Neural cell (in vitro differentiated cells): ENCODE measurements around the gene CREB1. TPM values are rescaled to one million over a fixed set of nuclear protein-coding genes. Genes with fewer than 3 reads are reported as not detected.

Source experiments
- H2AFZ ChIP-seq: fragments of 200-600, 300-800 bp; sonication (generic), shearing (Covaris generic); 2 replicates; pipeline ENCODE4 v1.6.0; 2014; ENCODE audit warnings: low read depth, mild to moderate bottlenecking, antibody characterized with exemption, low read length, moderate library complexity
- H3F3A ChIP-seq: fragments of 200-600 bp; shearing (Covaris generic); 2 replicates; pipeline ENCODE4 v1.6.1; 2016; ENCODE audit warnings: mild to moderate bottlenecking, moderate library complexity, mixed read lengths, antibody characterized with exemption, low read length; ENCODE audit not compliant: insufficient read depth, poor library complexity, severe bottlenecking
- H3K27ac ChIP-seq: fragments of 200-600, 300-800 bp; sonication (generic), shearing (Covaris generic); 2 replicates; pipeline ENCODE4 v1.5.1; 2014; ENCODE audit warnings: mild to moderate bottlenecking, low read length, moderate library complexity
- H3K27me3 ChIP-seq: fragments of 300-800, 200-600 bp; sonication (generic), shearing (Covaris generic); 2 replicates; pipeline ENCODE4 v1.6.0; 2014; ENCODE audit warnings: mild to moderate bottlenecking, low read depth, low read length, moderate library complexity; ENCODE audit not compliant: insufficient read depth
- H3K36me3 ChIP-seq: fragments of 300-800, 200-600 bp; sonication (generic), shearing (Covaris generic); 2 replicates; pipeline ENCODE4 v1.5.1; 2014; ENCODE audit warnings: mild to moderate bottlenecking, antibody characterized with exemption, low read length, moderate library complexity; ENCODE audit not compliant: insufficient read depth
- H3K4me2 ChIP-seq: fragments of 300-800, 200-600 bp; sonication (generic), shearing (Covaris generic); 2 replicates; pipeline ENCODE4 v1.6.0; 2014; ENCODE audit warnings: mild to moderate bottlenecking, low read length
- H3K4me3 ChIP-seq: fragments of 300-800, 200-600 bp; sonication (generic), shearing (Covaris generic); 2 replicates; pipeline ENCODE4 v1.5.1; 2014; ENCODE audit warnings: mild to moderate bottlenecking, low read length, moderate library complexity
- H3K79me2 ChIP-seq: fragments of 200-600 bp; shearing (Covaris generic); replicated peaks from 2 replicates; pipeline ENCODE4 v1.6.0; 2014; ENCODE audit warnings: mild to moderate bottlenecking, low read length, moderate library complexity; ENCODE audit not compliant: insufficient read depth
- H3K9ac ChIP-seq: fragments of 300-800, 200-600 bp; sonication (generic), shearing (Covaris generic); 2 replicates; pipeline ENCODE4 v1.6.1; 2016; ENCODE audit warnings: mild to moderate bottlenecking, low read length, mixed read lengths
- H3K9me2 ChIP-seq: fragments of 200-600 bp; shearing (Covaris generic); 2 replicates; pipeline ENCODE4 v1.6.1; 2016; ENCODE audit warnings: mild to moderate bottlenecking, low read length, mixed read lengths; ENCODE audit not compliant: insufficient read depth
- H3K9me3 ChIP-seq: fragments of 200-600, 300-800 bp; sonication (generic), shearing (Covaris generic); 2 replicates; pipeline ENCODE4 v1.6.1; 2016; ENCODE audit warnings: mild to moderate bottlenecking, mixed run types, low read length, moderate library complexity, mixed read lengths
- H4K20me1 ChIP-seq: fragments of 200-600 bp; shearing (Covaris generic); 2 replicates; pipeline ENCODE4 v1.6.1; 2016; ENCODE audit warnings: mild to moderate bottlenecking, mixed run types; ENCODE audit not compliant: insufficient read depth
- CTCF ChIP-seq: fragments of 450-650 bp; IDR thresholded peaks from 2 replicates; pipeline ENCODE4 v1.5.1; 2014; ENCODE audit warnings: antibody characterized with exemption, mild to moderate bottlenecking, moderate library complexity; ENCODE audit not compliant: poor library complexity, severe bottlenecking
- EP300 ChIP-seq: fragments of 450-650 bp; conservative IDR thresholded peaks from 2 replicates; pipeline ENCODE4 v1.6.1; 2014; ENCODE audit warnings: antibody characterized with exemption, mild to moderate bottlenecking, moderate library complexity; ENCODE audit not compliant: poor library complexity, severe bottlenecking
- EZH2 ChIP-seq: fragments of 200-600, 300-800 bp; shearing (Covaris generic), sonication (generic); IDR thresholded peaks from 2 replicates; pipeline ENCODE4 v1.6.1; 2014; ENCODE audit warnings: antibody characterized with exemption, low read length, borderline replicate concordance, mild to moderate bottlenecking; ENCODE audit not compliant: insufficient read depth, poor library complexity, severe bottlenecking
- MXI1 ChIP-seq: fragments of 450-650 bp; conservative IDR thresholded peaks from 2 replicates; pipeline ENCODE4 v1.6.1; 2014; ENCODE audit warnings: antibody characterized with exemption, mild to moderate bottlenecking; ENCODE audit not compliant: poor library complexity, severe bottlenecking
- POLR2AphosphoS5 ChIP-seq: IDR thresholded peaks from 2 replicates; pipeline ENCODE4 v1.6.1; 2012
- RAD21 ChIP-seq: fragments of 450-650 bp; conservative IDR thresholded peaks from 2 replicates; pipeline ENCODE4 v1.6.1; 2014; ENCODE audit warnings: antibody characterized with exemption, mild to moderate bottlenecking, moderate library complexity
- SMC3 ChIP-seq: fragments of 450-650 bp; conservative IDR thresholded peaks from 2 replicates; pipeline ENCODE4 v1.6.1; 2014; ENCODE audit warnings: antibody characterized with exemption, mild to moderate bottlenecking, moderate library complexity; ENCODE audit not compliant: poor library complexity
- TAF1 ChIP-seq: IDR thresholded peaks from 2 replicates; pipeline ENCODE4 v1.6.1; 2012; ENCODE audit warnings: low read depth
- polyA plus RNA-seq: library from polyadenylated mRNA; depleted of rRNA; stranded (reverse); fragments of >200 nt; gene quantifications from 2 replicates; pipeline ENCODE4 v1.2.3, GENCODE V29; 2014
- TF ChIP-seq, protein P1 (sequence below): IDR thresholded peaks from 2 replicates; pipeline ENCODE4 v1.6.1; 2012; ENCODE audit warnings: borderline replicate concordance

CREB1 gene
- polyA plus RNA-seq, 1 donor from 2014 or later, result 38.7 TPM

- no peak overlapping the region for H3K9ac ChIP-seq
- H4K20me1 ChIP-seq, result no peaks in the 10 kb centered on the region
- H3K9me2 ChIP-seq, result no peaks in the 10 kb centered on the region
- no peak overlapping the region for H3K4me3 ChIP-seq
- no peaks in the 10 kb centered on the region for H3K27me3 ChIP-seq
- no peaks in the 10 kb centered on the region for H3F3A ChIP-seq
- H3K9me3 ChIP-seq, result peaks cover 3% of the 10 kb centered on the region
- H3K27ac ChIP-seq, result no peak overlapping the region
- no peak for TF ChIP-seq MXI1
- no peak for TF ChIP-seq EZH2
- TF ChIP-seq SMC3, result no peak
- H2AFZ ChIP-seq, result no peak overlapping the region
- H3K36me3 ChIP-seq, result no peaks in the 10 kb centered on the region
- H3K79me2 ChIP-seq, result peaks cover 3% of the 10 kb centered on the region
- H3K4me2 ChIP-seq, result no peak overlapping the region
Observed at GRCh38 chr2:207594264-207594663, 64.5 kb downstream of the CREB1 start.

- no peaks in the 10 kb centered on the region for H4K20me1 ChIP-seq
- no peak overlapping the region for H3K4me2 ChIP-seq
- H3K9me2 ChIP-seq, result no peaks in the 10 kb centered on the region
- no peak overlapping the region for H3K4me3 ChIP-seq
- H3K27me3 ChIP-seq, result no peaks in the 10 kb centered on the region
- no peaks in the 10 kb centered on the region for H3F3A ChIP-seq
- H3K36me3 ChIP-seq, result no peaks in the 10 kb centered on the region
- peaks cover 3% of the 10 kb centered on the region for H3K79me2 ChIP-seq
- peaks cover 3% of the 10 kb centered on the region for H3K9me3 ChIP-seq
- no peak overlapping the region for H2AFZ ChIP-seq
- TF ChIP-seq, protein P1, sequence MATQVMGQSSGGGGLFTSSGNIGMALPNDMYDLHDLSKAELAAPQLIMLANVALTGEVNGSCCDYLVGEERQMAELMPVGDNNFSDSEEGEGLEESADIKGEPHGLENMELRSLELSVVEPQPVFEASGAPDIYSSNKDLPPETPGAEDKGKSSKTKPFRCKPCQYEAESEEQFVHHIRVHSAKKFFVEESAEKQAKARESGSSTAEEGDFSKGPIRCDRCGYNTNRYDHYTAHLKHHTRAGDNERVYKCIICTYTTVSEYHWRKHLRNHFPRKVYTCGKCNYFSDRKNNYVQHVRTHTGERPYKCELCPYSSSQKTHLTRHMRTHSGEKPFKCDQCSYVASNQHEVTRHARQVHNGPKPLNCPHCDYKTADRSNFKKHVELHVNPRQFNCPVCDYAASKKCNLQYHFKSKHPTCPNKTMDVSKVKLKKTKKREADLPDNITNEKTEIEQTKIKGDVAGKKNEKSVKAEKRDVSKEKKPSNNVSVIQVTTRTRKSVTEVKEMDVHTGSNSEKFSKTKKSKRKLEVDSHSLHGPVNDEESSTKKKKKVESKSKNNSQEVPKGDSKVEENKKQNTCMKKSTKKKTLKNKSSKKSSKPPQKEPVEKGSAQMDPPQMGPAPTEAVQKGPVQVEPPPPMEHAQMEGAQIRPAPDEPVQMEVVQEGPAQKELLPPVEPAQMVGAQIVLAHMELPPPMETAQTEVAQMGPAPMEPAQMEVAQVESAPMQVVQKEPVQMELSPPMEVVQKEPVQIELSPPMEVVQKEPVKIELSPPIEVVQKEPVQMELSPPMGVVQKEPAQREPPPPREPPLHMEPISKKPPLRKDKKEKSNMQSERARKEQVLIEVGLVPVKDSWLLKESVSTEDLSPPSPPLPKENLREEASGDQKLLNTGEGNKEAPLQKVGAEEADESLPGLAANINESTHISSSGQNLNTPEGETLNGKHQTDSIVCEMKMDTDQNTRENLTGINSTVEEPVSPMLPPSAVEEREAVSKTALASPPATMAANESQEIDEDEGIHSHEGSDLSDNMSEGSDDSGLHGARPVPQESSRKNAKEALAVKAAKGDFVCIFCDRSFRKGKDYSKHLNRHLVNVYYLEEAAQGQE, result no peak
- TF ChIP-seq SMC3 (no peak), TAF1 (no peak), RAD21 (no peak), EZH2 (no peak), MXI1 (no peak)
- no peak overlapping the region for H3K27ac ChIP-seq
- H3K9ac ChIP-seq, result no peak overlapping the region
Observed at GRCh38 chr2:207594731-207595130, 65.0 kb downstream of the CREB1 start.

DNA sequence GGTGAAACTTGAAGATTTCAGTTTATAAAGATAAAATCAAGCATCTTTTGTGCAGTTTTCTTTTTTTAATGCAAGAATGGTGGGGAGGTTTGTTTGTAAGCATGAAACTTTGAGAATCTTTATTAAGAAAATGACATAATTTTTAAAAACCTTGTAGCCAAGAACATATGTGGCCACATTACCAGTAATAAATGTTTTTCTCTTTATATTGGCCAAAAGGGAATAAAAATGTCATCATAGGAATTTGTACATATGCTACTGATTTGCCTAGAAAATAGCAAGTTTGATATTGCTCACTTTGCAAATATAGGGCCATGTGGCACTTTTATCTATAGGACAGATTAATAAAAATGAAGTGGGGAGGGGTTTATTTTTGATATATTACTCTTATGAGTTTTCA, 69.9 kb downstream of the CREB1 start:
- Histone ChIP-seq H4K20me1 (no peaks in the 10 kb centered on the region), H2AFZ (no peak overlapping the region), H3K36me3 (no peaks in the 10 kb centered on the region), H3K27ac (no peak overlapping the region), H3K79me2 (no peaks in the 10 kb centered on the region), H3K27me3 (no peaks in the 10 kb centered on the region), H3K9me2 (no peaks in the 10 kb centered on the region), H3K4me2 (no peak overlapping the region), H3K4me3 (no peak overlapping the region), H3F3A (no peaks in the 10 kb centered on the region), H3K9ac (no peak overlapping the region), H3K9me3 (no peaks in the 10 kb centered on the region)
- no peak for TF ChIP-seq RAD21
- TF ChIP-seq MXI1, result no peak
- TF ChIP-seq, protein P1, result no peak
- no peak for TF ChIP-seq TAF1
- TF ChIP-seq EZH2, result no peak
- no peak for TF ChIP-seq POLR2AphosphoS5
- no peak for TF ChIP-seq CTCF
- TF ChIP-seq EP300, result no peak
